ENCODE results near the gene RLBP1. TPM values are rescaled to one million over a fixed set of nuclear protein-coding genes. Genes with fewer than 3 reads are reported as not detected.

Gene RLBP1
- total RNA-seq, 1 donor from 2014 or later: not detected

GRCh38 chr15:89172921-89173320 is 48.5 kb downstream of the RLBP1 start:
- H3K4me1 Mint-ChIP-seq (ENCODE audit: low read depth): peaks cover 17% of the 10 kb centered on the region

GRCh38 chr15:89171136-89172072 is 50.0 kb downstream of the RLBP1 start:
- peak; percentile 55 for DNase-seq (ENCODE audit: low spot score, unreplicated experiment)
- Mint-ChIP-seq H3K9me3 (ENCODE audit: low read depth) (no peaks in the 10 kb centered on the region), H3K27me3 (no peaks in the 10 kb centered on the region), H3K4me3 (ENCODE audit: low read depth) (no peak overlapping the region), H3K36me3 (ENCODE audit: insufficient read depth) (peaks cover 2% of the 10 kb centered on the region), H3K4me1 (ENCODE audit: low read depth) (peaks cover 20% of the 10 kb centered on the region), H3K27ac (no peak overlapping the region)
- TF ChIP-seq CTCF (IDR thresholded peaks at IDR 0.05; ENCODE audit: unreplicated experiment): peak; percentile 77

More at GRCh38 chr15:89172921-89173320, 48.5 kb downstream of the RLBP1 start:
- no peaks in the 10 kb centered on the region for H3K27me3 Mint-ChIP-seq
- peaks cover 4% of the 10 kb centered on the region for H3K36me3 Mint-ChIP-seq (ENCODE audit: insufficient read depth)
- DNase-seq (ENCODE audit: low spot score, unreplicated experiment): no peak
- H3K27ac Mint-ChIP-seq: no peak overlapping the region
- H3K4me3 Mint-ChIP-seq (ENCODE audit: low read depth): no peak overlapping the region
- TF ChIP-seq CTCF (IDR thresholded peaks at IDR 0.05; ENCODE audit: unreplicated experiment): no peak
- H3K9me3 Mint-ChIP-seq (ENCODE audit: low read depth): no peaks in the 10 kb centered on the region

GRCh38 chr15:89170364-89170763 is 51.0 kb downstream of the RLBP1 start:
- H3K9me3 Mint-ChIP-seq (ENCODE audit: low read depth): no peaks in the 10 kb centered on the region
- no peak for TF ChIP-seq CTCF (IDR thresholded peaks at IDR 0.05; ENCODE audit: unreplicated experiment)
- no peaks in the 10 kb centered on the region for H3K27me3 Mint-ChIP-seq
- H3K4me3 Mint-ChIP-seq (ENCODE audit: low read depth): no peak overlapping the region
- DNase-seq (ENCODE audit: low spot score, unreplicated experiment): no peak
- no peak overlapping the region for H3K27ac Mint-ChIP-seq
- peaks cover 28% of the 10 kb centered on the region for H3K4me1 Mint-ChIP-seq (ENCODE audit: low read depth)
- peaks cover 2% of the 10 kb centered on the region for H3K36me3 Mint-ChIP-seq (ENCODE audit: insufficient read depth)

- no peaks in the 10 kb centered on the region for H3K9me3 Mint-ChIP-seq (ENCODE audit: low read depth)
- H3K4me1 Mint-ChIP-seq (ENCODE audit: low read depth): peaks cover 42% of the 10 kb centered on the region
- no peak overlapping the region for H3K4me3 Mint-ChIP-seq (ENCODE audit: low read depth)
- peaks cover 2% of the 10 kb centered on the region for H3K36me3 Mint-ChIP-seq (ENCODE audit: insufficient read depth)
- no peak for TF ChIP-seq CTCF (IDR thresholded peaks at IDR 0.05; ENCODE audit: unreplicated experiment)
- H3K27ac Mint-ChIP-seq: no peak overlapping the region
- no peaks in the 10 kb centered on the region for H3K27me3 Mint-ChIP-seq
- no peak for DNase-seq (ENCODE audit: low spot score, unreplicated experiment)
Observed at GRCh38 chr15:89168316-89168833, 53.0 kb downstream of the RLBP1 start.

GRCh38 chr15:89167267-89168176 is 53.9 kb downstream of the RLBP1 start:
- Mint-ChIP-seq H3K27ac (peak overlapping the region; percentile 73), H3K27me3 (no peaks in the 10 kb centered on the region), H3K9me3 (ENCODE audit: low read depth) (no peaks in the 10 kb centered on the region), H3K4me3 (ENCODE audit: low read depth) (no peak overlapping the region), H3K36me3 (ENCODE audit: insufficient read depth) (peaks cover 2% of the 10 kb centered on the region), H3K4me1 (ENCODE audit: low read depth) (peaks cover 46% of the 10 kb centered on the region)
- no peak for TF ChIP-seq CTCF (IDR thresholded peaks at IDR 0.05; ENCODE audit: unreplicated experiment)
- no peak for DNase-seq (ENCODE audit: low spot score, unreplicated experiment)

Data from progenitor cell of endocrine pancreas (in vitro differentiated cells).